Esophagus squamous epithelium (tissue), 5 donors: ENCODE measurements around the gene FBLN5. TPM values are rescaled to one million over a fixed set of nuclear protein-coding genes. Genes with fewer than 3 reads are reported as not detected.
"Not testable (repeated sequence)": the region's sequence is repeated elsewhere in the genome, so short reads cannot be mapped to it uniquely, and the experiment has no call there.

Experiments
- DNase-seq: peaks from one replicate; lab custom pipeline; 2025; lab: John Stamatoyannopoulos, UW
- H3K27ac ChIP-seq, 4 donors: fragments of 200-600 bp; sonication (generic); one replicate each; pipeline ENCODE4 v1.5.1; 2016 to 2019; ENCODE audit warnings: mild to moderate bottlenecking in 1 of 4
- H3K27me3 ChIP-seq, 4 donors: fragments of 200-600 bp; sonication (generic); 1 replicate in 3 of 4; 2 replicates in 1 of 4; pipeline versions ENCODE4 v1.5.1 to v1.6.0; 2017 to 2021; ENCODE audit warnings: antibody characterized with exemption in 1 of 4
- H3K36me3 ChIP-seq, 3 donors: fragments of 200-600 bp; sonication (generic); one replicate each; pipeline ENCODE4 v1.5.1; 2016 to 2019
- H3K4me1 ChIP-seq, 3 donors: fragments of 200-600 bp; sonication (generic); one replicate each; pipeline ENCODE4 v1.5.1; 2017 to 2019
- H3K4me3 ChIP-seq, 4 donors: fragments of 200-600 bp; sonication (generic); 1 replicate in 3 of 4; 2 replicates in 1 of 4; pipeline ENCODE4 v1.5.1; 2016 to 2019; ENCODE audit warnings: mild to moderate bottlenecking in 2 of 4, moderate library complexity in 1 of 4
- H3K9me3 ChIP-seq, 3 donors: fragments of 200-600 bp; sonication (generic); one replicate each; pipeline ENCODE4 v1.5.1; 2016 to 2019
- CTCF ChIP-seq, 6 experiments: fragments of 450-650 bp in 4 of 6; fragments of 200-600 bp in 2 of 6; sonication (generic) in 2 of 6; IDR thresholded peaks; one replicate each; pipeline ENCODE4 v1.5.1; 2016 to 2019; ENCODE audit warnings: antibody characterized with exemption in 6 of 6, mild to moderate bottlenecking in 4 of 6, moderate library complexity in 4 of 6
- POLR2A ChIP-seq, 4 donors: fragments of 450-650 bp; IDR thresholded peaks; one replicate each; pipeline ENCODE4 v1.6.1; 2017; ENCODE audit warnings: antibody characterized with exemption in 4 of 4, mild to moderate bottlenecking in 4 of 4, moderate library complexity in 3 of 4
- WGBS, 2 donors: methylation state at CpG; one replicate each; pipeline ENCODE4 v1.1.5; 2018; 5-methylcytosine and 5-hydroxymethylcytosine counted together
- intact Hi-C: fragments of 100-400 bp; cut with DNase I; formaldehyde crosslinking; loops from one replicate; pipeline ENCODE4 v1.15.0; 2022
- total RNA-seq, 4 donors: library from RNA; depleted of rRNA; stranded (reverse); fragments of >200 nt; gene quantifications; one replicate each; pipeline ENCODE4 v1.1.0, GENCODE V29; 2016
- donor health status: DM: yes; HTN: yes; CAD: no.

Gene FBLN5
- total RNA-seq, 4 donors from 2014 or later, result 1.2 to 83.5 (median 8.0) TPM

- no peak for DNase-seq
- WGBS, 2 donors, result 72 to 80% methylated on average over 4 of the region's 4 CpGs
- no peaks in the 10 kb centered on the region for H3K9me3 ChIP-seq
These were observed 98.9 kb downstream of the FBLN5 start for GRCh38 chr14:91848504-91849001.

GRCh38 chr14:91847693-91848092, 99.8 kb downstream of the FBLN5 start:
- H3K27ac ChIP-seq, result no peak overlapping the region
- peaks cover 0 to 8% (median 0%) of the 10 kb centered on the region in 4 donors for H3K27me3 ChIP-seq
- peaks cover 0 to 4% (median 0%) of the 10 kb centered on the region in 3 donors for H3K4me1 ChIP-seq
- no peaks in the 10 kb centered on the region for H3K9me3 ChIP-seq
- 90 to 92% methylated on average over 1 of the region's 1 CpG for WGBS, 2 donors
- DNase-seq, result no peak
- TF ChIP-seq CTCF (IDR thresholded peaks at IDR 0.05) (no peak), POLR2A (IDR thresholded peaks at IDR 0.05) (no peak)
- no peak overlapping the region for H3K4me3 ChIP-seq
- intact Hi-C loops, result no loop called here
- H3K36me3 ChIP-seq, result no peaks in the 10 kb centered on the region

More at GRCh38 chr14:91848504-91849001, 98.9 kb downstream of the FBLN5 start:
- intact Hi-C loops, result no loop called here
- H3K4me1 ChIP-seq, result no peaks in the 10 kb centered on the region
- H3K27ac ChIP-seq, result no peak overlapping the region
- H3K27me3 ChIP-seq, result peaks cover 0 to 8% (median 0%) of the 10 kb centered on the region in 4 donors
- TF ChIP-seq CTCF (IDR thresholded peaks at IDR 0.05), result no peak
- no peak for TF ChIP-seq POLR2A (IDR thresholded peaks at IDR 0.05)
- no peak overlapping the region for H3K4me3 ChIP-seq
- no peaks in the 10 kb centered on the region for H3K36me3 ChIP-seq

- no peak for TF ChIP-seq CTCF (IDR thresholded peaks at IDR 0.05)
- no peak for TF ChIP-seq POLR2A (IDR thresholded peaks at IDR 0.05)
- no peak for DNase-seq
- H3K36me3 ChIP-seq, result no peaks in the 10 kb centered on the region
- no peak overlapping the region for H3K27ac ChIP-seq
- H3K9me3 ChIP-seq, result no peaks in the 10 kb centered on the region
- H3K27me3 ChIP-seq, result peaks cover 0 to 8% (median 0%) of the 10 kb centered on the region in 4 donors
- WGBS, 2 donors, result 75 to 90% methylated on average over 1 to 2 of the region's 2 CpGs
- H3K4me3 ChIP-seq, result no peak overlapping the region
- H3K4me1 ChIP-seq, result peaks cover 0 to 8% (median 6%) of the 10 kb centered on the region in 3 donors
- intact Hi-C loops, result no loop called here
These were observed 101.8 kb downstream of the FBLN5 start for GRCh38 chr14:91845652-91846051.

- H3K9me3 ChIP-seq, DNase-seq, H3K27me3 ChIP-seq, H3K36me3 ChIP-seq, H3K27ac ChIP-seq, H3K4me3 ChIP-seq, intact Hi-C loops, H3K4me1 ChIP-seq: not testable (repeated sequence)
- WGBS, 2 donors, result 87 to 96% methylated on average over 5 to 8 of the region's 8 CpGs
These were observed 102.4 kb downstream of the FBLN5 start for GRCh38 chr14:91845056-91845455.

GRCh38 chr14:91844029-91844428, 103.5 kb downstream of the FBLN5 start:
- Histone ChIP-seq H3K9me3 (no peaks in the 10 kb centered on the region), H3K27me3 (peaks cover 0 to 8% (median 0%) of the 10 kb centered on the region in 4 donors), H3K36me3 (no peaks in the 10 kb centered on the region), H3K4me1 (peaks cover 0 to 8% (median 6%) of the 10 kb centered on the region in 3 donors), H3K27ac (no peak overlapping the region), H3K4me3 (no peak overlapping the region)
- no peak for TF ChIP-seq POLR2A (IDR thresholded peaks at IDR 0.05)
- no peak for TF ChIP-seq CTCF (IDR thresholded peaks at IDR 0.05)
- intact Hi-C loops, result no loop called here
- no peak for DNase-seq
- WGBS, 2 donors, result 53 to 85% methylated on average over 4 of the region's 4 CpGs
